ENCODE measurements around the gene ANKRD44. TPM values are rescaled to one million over a fixed set of nuclear protein-coding genes. Genes with fewer than 3 reads are reported as not detected.

ANKRD44 gene
- 10 to 100 TPM; 22.8 to 69.1 (median 37.5) TPM for total RNA-seq

DNA sequence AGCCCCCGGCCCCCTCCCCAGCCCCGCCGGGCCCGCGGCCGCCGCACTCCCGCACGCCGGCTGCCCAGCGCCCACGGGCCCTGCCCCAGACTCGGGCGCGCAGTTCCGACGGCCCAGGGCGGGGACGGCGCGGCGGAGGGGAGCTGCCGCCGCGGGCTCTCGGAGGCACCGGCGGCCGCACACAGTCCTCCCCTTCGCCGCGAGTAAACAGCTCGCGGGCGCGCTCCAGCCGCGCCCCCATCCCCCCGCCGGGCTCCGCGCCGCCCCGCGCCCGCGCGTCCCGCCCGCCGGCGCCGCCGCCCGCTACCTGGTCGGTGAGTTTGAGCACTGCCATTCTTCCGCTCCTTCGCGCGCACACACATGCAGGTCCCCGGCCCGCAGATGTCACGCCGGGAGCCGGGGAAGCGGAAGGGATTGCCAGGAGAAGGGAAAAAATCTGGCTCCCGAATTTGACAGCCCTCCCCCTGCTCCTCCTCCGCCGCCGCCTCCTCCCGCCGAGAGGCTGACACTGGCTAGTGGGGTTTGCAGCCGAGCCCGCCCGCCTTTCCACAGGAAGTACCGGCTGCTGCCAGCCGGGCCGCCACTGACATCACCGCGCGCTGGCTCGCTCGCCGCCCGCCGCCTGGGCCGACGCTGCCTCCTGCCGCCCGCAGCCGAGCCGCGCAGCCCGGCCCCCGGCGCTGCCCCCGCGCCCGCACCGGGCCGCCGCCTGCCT, at the start of gene ANKRD44:
ANKRD44 (minus strand) TSS at position 510 of the 715 bp plus-strand sequence; CDS start at position 334, 176 bp downstream.
- TF ChIP-seq, protein P1, sequence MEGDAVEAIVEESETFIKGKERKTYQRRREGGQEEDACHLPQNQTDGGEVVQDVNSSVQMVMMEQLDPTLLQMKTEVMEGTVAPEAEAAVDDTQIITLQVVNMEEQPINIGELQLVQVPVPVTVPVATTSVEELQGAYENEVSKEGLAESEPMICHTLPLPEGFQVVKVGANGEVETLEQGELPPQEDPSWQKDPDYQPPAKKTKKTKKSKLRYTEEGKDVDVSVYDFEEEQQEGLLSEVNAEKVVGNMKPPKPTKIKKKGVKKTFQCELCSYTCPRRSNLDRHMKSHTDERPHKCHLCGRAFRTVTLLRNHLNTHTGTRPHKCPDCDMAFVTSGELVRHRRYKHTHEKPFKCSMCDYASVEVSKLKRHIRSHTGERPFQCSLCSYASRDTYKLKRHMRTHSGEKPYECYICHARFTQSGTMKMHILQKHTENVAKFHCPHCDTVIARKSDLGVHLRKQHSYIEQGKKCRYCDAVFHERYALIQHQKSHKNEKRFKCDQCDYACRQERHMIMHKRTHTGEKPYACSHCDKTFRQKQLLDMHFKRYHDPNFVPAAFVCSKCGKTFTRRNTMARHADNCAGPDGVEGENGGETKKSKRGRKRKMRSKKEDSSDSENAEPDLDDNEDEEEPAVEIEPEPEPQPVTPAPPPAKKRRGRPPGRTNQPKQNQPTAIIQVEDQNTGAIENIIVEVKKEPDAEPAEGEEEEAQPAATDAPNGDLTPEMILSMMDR (IDR thresholded peaks at IDR 0.05; ENCODE audit: low read depth) = no peak

DNA sequence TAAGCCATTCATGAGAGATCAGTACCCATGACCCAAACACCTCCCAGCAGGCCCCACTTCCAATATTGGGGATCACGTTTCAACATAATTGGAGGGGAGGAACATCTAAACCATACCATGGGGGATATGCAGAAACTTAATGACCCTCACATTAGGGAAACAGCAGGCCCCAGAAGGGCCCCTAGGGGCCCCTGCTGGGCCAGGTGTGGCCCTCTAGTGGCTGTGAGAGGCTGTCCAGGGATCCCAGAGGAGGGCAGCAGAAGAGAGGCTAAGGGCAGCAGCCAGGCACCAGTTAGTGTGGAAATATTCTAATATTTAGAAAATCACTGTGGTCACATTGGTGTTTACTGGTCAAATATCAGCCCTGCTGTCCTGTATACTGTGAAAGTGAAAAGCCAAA, 49.3 kb upstream of the ANKRD44 start:
- TF ChIP-seq, protein P1 (IDR thresholded peaks at IDR 0.05; ENCODE audit: low read depth) = no peak

DNA sequence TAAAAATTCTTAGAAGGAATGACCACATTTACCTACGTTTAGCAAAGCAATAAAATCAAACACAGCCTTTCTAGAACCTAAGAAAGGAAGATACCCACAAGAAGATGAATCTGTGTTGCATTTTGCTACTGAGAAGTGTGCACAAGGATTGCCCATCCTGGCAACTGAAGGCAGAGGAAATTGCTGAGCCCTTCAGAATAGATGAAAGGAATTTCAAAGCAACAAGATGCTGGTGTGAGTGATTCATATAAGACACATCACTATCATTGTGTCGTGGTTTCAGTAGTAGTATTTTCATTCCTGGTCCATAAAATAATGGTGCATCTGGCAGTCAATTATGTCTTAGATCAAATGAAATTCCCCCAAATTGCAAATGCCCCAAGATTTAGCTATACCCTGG, 48.4 kb upstream of the ANKRD44 start:
- TF ChIP-seq, protein P1 (IDR thresholded peaks at IDR 0.05; ENCODE audit: low read depth) = no peak

DNA sequence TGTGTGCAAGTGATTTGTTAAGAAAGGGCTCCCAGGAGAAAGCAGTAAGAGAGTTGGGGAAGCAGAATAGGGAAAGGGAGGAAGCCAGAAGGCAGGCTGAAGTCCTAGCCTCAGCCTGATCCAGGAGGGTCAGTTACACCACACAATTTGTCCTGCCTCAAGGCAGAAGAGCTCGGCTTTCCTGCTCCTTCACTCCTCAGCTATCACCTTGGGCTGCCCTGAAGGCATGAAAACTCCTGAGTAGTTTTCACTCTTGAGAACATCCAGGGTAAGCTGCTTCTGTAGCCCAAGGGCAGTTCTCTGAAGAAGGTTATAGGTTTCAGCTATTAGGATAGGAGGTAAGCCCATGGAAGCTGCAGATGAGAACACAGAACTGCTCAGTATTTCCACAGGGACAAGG, 47.4 kb upstream of the ANKRD44 start:
- TF ChIP-seq, protein P1 (IDR thresholded peaks at IDR 0.05; ENCODE audit: low read depth) = no peak

DNA sequence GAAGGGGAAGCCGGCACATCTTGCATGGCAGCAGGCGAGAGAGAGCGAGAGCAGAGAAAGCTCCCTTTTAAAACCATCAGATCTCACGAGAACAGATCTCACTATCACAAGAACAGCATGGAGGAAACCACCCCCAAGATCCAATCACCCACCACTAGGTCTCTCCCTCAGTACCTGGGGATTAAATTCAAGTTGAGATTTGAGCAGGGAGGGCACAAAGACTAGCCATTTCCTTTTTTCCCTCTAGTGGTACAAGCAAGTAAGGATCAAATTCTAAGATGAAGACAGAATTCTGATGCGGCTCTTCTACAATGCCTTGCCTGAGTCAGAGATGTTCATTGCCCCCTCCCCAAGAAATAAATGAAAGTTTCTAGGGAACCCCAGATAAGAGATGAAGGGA, 45.6 kb upstream of the ANKRD44 start:
- TF ChIP-seq, protein P1 (IDR thresholded peaks at IDR 0.05; ENCODE audit: low read depth) = no peak

DNA sequence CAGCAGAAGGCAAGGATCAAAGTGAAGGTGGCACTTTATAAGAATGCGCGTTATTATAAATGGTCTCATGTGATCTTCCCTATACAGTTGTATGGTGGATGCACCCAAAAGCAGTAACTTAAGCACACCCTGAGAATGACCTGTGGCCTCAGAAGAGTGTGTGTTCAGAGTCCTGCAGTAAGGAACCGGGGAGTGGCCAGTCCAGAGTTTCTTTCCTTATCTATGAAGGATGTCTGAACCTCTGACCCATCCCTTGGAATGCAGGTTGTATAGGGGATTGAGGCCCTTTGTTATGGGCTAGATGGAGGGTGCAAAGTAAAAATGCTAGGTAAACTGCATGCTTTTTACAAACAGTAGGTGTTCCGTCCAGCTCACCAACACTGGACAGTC, 43.6 kb upstream of the ANKRD44 start:
- TF ChIP-seq, protein P1 (IDR thresholded peaks at IDR 0.05; ENCODE audit: low read depth) = no peak

DNA sequence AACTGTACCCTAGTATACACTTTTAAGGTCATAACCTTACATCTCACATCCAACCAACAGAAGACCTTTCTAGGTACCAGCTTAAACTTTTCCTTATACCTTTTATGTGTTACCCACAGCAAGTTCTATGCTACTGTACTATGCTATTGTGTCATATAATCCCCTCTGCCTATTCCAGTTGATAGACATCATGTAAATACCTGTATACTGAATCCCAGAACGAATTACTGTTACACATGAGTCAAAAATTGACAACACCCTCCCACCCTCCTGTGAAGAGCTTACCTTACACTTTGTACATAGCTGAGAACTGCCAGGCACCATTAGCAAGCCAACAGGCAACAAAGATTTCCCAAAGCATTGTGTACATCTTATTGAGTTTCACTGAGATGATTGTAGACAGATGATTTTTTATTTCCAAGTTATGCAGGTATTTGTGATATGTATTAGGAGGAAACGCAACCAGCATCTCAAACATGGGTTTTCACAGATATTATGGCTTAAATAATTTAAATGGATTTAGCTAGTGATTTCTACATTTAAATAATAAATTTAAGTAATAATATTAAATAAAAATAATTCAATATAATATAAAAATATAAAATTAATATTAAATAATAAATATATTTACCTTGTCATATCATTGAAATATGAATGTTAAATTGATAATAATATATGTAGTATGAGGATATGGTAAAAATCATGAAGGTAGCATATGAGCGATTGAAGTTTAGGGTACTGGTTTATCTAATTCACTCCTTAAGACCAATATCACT, 43.0 kb upstream of the ANKRD44 start:
- TF ChIP-seq, protein P1 (IDR thresholded peaks at IDR 0.05; ENCODE audit: low read depth) = no peak
